ENCODE results near the gene TMC4.

TMC4 gene

GRCh38 chr19:54125713-54126112 lies 47.2 kb downstream of the TMC4 start:
- H3K4me1 ChIP-seq (ENCODE audit: control insufficient read depth, insufficient read depth, low read length), result no peaks in the 10 kb centered on the region
- no peaks in the 10 kb centered on the region for H3K9me3 ChIP-seq (ENCODE audit: control insufficient read depth, insufficient read depth, low read length)
- no peak overlapping the region for H3K9ac ChIP-seq (ENCODE audit: low read depth, low read length)
- peaks cover 86% of the 10 kb centered on the region for H3K36me3 ChIP-seq (ENCODE audit: control insufficient read depth, insufficient read depth, low read length)
- no peaks in the 10 kb centered on the region for H3K27me3 ChIP-seq (ENCODE audit: control insufficient read depth, insufficient read depth, low read length)
- no peak overlapping the region for H3K27ac ChIP-seq (ENCODE audit: low read depth, low read length)
- no peak overlapping the region for H3K4me3 ChIP-seq (ENCODE audit: low read depth, low read length)

GRCh38 chr19:54124393-54124792 lies 48.6 kb downstream of the TMC4 start:
- Histone ChIP-seq H3K27ac (ENCODE audit: low read depth, low read length) (no peak overlapping the region), H3K36me3 (ENCODE audit: control insufficient read depth, insufficient read depth, low read length) (peaks cover 91% of the 10 kb centered on the region), H3K4me1 (ENCODE audit: control insufficient read depth, insufficient read depth, low read length) (no peaks in the 10 kb centered on the region), H3K4me3 (ENCODE audit: low read depth, low read length) (no peak overlapping the region), H3K27me3 (ENCODE audit: control insufficient read depth, insufficient read depth, low read length) (no peaks in the 10 kb centered on the region), H3K9ac (ENCODE audit: low read depth, low read length) (no peak overlapping the region), H3K9me3 (ENCODE audit: control insufficient read depth, insufficient read depth, low read length) (no peaks in the 10 kb centered on the region)

- peaks cover 88% of the 10 kb centered on the region for H3K36me3 ChIP-seq (ENCODE audit: control insufficient read depth, insufficient read depth, low read length)
- H3K27ac ChIP-seq (ENCODE audit: low read depth, low read length), result no peak overlapping the region
- H3K4me1 ChIP-seq (ENCODE audit: control insufficient read depth, insufficient read depth, low read length), result no peaks in the 10 kb centered on the region
These were observed 49.3 kb downstream of the TMC4 start for GRCh38 chr19:54123682-54124081.

GRCh38 chr19:54121259-54121658 lies 51.7 kb downstream of the TMC4 start:
- Histone ChIP-seq H3K27me3 (ENCODE audit: control insufficient read depth, insufficient read depth, low read length) (no peaks in the 10 kb centered on the region), H3K36me3 (ENCODE audit: control insufficient read depth, insufficient read depth, low read length) (peaks cover 77% of the 10 kb centered on the region), H3K9me3 (ENCODE audit: control insufficient read depth, insufficient read depth, low read length) (no peaks in the 10 kb centered on the region)

More at GRCh38 chr19:54123682-54124081, 49.3 kb downstream of the TMC4 start:
- Histone ChIP-seq H3K27me3 (ENCODE audit: control insufficient read depth, insufficient read depth, low read length) (no peaks in the 10 kb centered on the region), H3K4me3 (ENCODE audit: low read depth, low read length) (no peak overlapping the region), H3K9ac (ENCODE audit: low read depth, low read length) (no peak overlapping the region), H3K9me3 (ENCODE audit: control insufficient read depth, insufficient read depth, low read length) (no peaks in the 10 kb centered on the region)

GRCh38 chr19:54115109-54116063 lies 57.6 kb downstream of the TMC4 start, which contains the start of the genes PRPF31 and TFPT:
Gene PRPF31 (plus strand): TSS chr19:54115754. CDS start chr19:54118279, 2,525 bp downstream.
Gene TFPT (minus strand): TSS chr19:54115657. CDS start chr19:54115269, 388 bp downstream.
- H3K4me1 ChIP-seq (ENCODE audit: control insufficient read depth, insufficient read depth, low read length), result no peaks in the 10 kb centered on the region
- H3K27ac ChIP-seq (ENCODE audit: low read depth, low read length), result peak within 1 kb of the TSS; percentile 77

More at GRCh38 chr19:54121259-54121658, 51.7 kb downstream of the TMC4 start:
- no peaks in the 10 kb centered on the region for H3K4me1 ChIP-seq (ENCODE audit: control insufficient read depth, insufficient read depth, low read length)
- H3K27ac ChIP-seq (ENCODE audit: low read depth, low read length), result no peak overlapping the region
- no peak overlapping the region for H3K9ac ChIP-seq (ENCODE audit: low read depth, low read length)
- H3K4me3 ChIP-seq (ENCODE audit: low read depth, low read length), result no peak overlapping the region

GRCh38 chr19:54114340-54115108 lies 58.4 kb downstream of the TMC4 start:
- H3K36me3 ChIP-seq (ENCODE audit: control insufficient read depth, insufficient read depth, low read length), result peaks cover 44% of the 10 kb centered on the region

More at GRCh38 chr19:54115109-54116063, 57.6 kb downstream of the TMC4 start, which contains the start of the genes PRPF31 and TFPT:
- no peaks in the 10 kb centered on the region for H3K27me3 ChIP-seq (ENCODE audit: control insufficient read depth, insufficient read depth, low read length)
- H3K9me3 ChIP-seq (ENCODE audit: control insufficient read depth, insufficient read depth, low read length), result no peaks in the 10 kb centered on the region
- peaks cover 44% of the 10 kb centered on the region for H3K36me3 ChIP-seq (ENCODE audit: control insufficient read depth, insufficient read depth, low read length)
- H3K9ac ChIP-seq (ENCODE audit: low read depth, low read length), result peak within 1 kb of the TSS; percentile 90
- H3K4me3 ChIP-seq (ENCODE audit: low read depth, low read length), result peak within 1 kb of the TSS; percentile 87

More at GRCh38 chr19:54114340-54115108, 58.4 kb downstream of the TMC4 start:
- Histone ChIP-seq H3K27me3 (ENCODE audit: control insufficient read depth, insufficient read depth, low read length) (no peaks in the 10 kb centered on the region), H3K4me3 (ENCODE audit: low read depth, low read length) (peak overlapping the region; percentile 87), H3K9ac (ENCODE audit: low read depth, low read length) (peak overlapping the region; percentile 90; the same call in 1 of the 2 replicates), H3K9me3 (ENCODE audit: control insufficient read depth, insufficient read depth, low read length) (no peaks in the 10 kb centered on the region), H3K4me1 (ENCODE audit: control insufficient read depth, insufficient read depth, low read length) (no peaks in the 10 kb centered on the region), H3K27ac (ENCODE audit: low read depth, low read length) (no peak overlapping the region)
